ENCODE results near the gene MTX3.

The MTX3 gene

DNA sequence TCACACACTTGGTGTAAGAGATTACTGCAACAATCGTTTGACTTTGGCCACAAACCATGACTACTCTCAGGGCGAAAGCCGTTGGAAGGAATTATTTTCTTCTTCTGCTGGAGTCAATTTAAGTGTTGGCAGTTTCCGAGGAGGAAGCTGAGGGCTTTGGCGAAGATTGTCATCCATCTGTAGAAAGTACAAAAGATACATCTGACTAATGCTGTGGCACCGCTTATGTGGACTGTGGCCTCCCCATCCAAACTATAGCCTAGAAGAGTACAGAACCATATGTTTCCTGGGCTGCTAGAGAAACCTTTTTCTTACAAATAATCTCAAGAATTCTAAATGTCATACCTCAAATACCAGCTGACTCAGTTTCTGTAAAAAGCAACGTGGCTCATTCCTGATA lies 7.4 kb downstream of the MTX3 start:
- DNase-seq (ENCODE audit: low spot score) (no peak), FAIRE-seq (no peak)

DNA sequence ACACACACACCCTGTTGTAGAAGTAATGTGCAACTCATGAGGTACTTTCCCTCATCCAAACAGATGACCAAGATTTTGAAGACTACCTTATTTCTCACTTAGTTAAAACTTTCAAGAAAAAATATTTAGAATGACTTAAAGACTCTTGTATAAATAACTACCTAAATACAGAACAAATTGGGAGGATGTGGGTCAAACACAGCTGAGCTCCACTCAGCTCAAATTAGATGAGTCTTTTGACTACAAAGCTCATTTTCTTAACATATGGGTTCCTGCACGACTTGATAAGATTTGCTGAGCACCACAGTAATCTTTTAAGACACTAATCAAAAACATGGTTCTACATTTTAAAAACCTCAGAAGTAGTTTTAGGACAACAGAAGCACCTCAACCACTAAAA lies 8.9 kb downstream of the MTX3 start:
- FAIRE-seq (no peak), DNase-seq (ENCODE audit: low spot score) (no peak)

DNA sequence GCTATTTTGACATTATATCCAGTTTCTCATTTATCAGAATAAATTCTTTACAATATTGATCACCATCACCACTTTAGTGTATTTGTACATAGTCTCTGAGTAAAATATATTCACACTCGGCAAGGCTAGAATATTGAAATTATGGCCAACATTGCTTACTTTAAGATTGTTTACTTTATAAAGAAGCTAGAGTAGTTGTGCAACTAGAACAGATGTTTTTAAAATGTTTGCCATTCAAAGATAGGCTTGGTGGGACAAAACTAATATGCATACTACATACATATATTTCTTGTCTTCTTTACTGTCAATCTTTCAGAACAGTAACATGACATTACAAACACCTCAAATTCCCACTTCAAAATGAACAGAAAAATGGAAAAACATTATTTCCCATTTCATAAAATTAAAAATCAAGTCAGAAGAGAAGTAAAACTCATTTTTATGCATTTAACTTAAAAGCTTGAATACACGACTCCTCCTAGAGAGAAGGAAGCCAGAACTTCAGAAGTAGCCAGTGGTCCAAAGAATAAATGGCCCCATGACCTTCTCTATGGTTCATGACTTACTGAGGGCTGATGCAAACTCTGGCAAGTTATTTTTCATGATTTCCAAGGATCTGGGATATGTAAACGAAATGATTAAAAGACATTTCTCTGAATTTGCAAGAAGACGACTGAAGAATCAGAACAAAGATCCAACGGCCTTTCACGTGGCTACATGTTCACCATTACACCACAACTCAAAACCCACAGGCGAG lies 14.1 kb downstream of the MTX3 start:
- DNase-seq (ENCODE audit: low spot score) (no peak), FAIRE-seq (no peak)

DNA sequence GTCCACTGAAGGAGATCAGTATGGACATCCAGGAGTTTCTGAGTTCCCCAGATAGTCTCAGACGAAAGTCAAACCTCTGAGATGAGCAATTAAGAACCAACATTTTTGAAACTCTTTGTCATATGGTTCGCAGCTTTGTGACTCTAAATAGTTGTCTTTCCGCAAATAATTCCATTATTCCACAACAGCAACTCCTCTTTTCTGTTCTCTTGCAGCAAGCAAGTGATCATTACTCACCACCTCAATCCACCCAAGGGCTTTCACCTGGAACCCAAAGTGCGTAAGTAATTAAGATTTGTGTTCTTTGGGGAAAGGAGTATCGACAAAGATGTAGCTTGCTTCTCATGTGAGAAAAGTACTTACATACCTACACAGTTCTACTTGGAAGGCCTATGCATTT lies 15.6 kb downstream of the MTX3 start:
- no peak for FAIRE-seq
- no peak for DNase-seq (ENCODE audit: low spot score)

DNA sequence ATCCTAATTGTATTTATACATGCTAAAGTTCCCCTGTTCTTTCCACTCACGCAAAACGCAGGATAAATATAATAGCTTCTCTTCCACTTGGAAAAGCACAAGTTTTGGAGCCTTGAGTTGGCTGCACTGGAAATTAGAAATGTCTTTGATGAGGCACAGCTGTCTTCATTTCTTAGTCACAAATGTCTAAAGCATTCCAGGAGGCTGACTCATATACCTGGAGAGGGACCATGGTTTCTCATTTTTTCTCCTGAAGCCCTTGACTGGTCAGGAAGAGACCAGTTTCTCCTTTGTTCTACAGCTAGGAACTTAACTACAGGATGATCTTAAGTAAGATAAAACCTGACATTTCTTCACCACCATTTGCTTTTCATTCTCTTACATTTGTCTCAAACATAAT lies 16.2 kb downstream of the MTX3 start:
- FAIRE-seq (peak; percentile 26), DNase-seq (ENCODE audit: low spot score) (peak; percentile 55)

DNA sequence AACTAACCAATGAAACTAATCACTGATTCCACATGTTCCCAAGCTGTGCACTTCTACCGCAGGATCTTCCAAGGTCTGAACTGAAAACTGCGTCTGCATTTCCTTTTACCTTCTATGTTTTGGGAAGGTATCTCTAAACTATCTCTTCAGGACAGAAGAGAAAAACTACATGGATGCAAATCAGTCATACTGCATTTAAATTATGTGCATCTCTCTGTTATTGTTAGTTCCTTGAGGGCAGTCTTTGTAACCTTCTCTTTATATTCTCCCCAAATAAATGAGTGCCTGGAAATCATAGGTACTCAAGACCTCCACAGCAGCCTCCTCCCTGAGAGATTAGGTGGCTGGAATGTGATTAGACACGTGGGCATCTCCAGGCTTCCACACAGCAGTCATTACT lies 17.1 kb downstream of the MTX3 start:
- no peak for DNase-seq (ENCODE audit: low spot score)
- no peak for FAIRE-seq

DNA sequence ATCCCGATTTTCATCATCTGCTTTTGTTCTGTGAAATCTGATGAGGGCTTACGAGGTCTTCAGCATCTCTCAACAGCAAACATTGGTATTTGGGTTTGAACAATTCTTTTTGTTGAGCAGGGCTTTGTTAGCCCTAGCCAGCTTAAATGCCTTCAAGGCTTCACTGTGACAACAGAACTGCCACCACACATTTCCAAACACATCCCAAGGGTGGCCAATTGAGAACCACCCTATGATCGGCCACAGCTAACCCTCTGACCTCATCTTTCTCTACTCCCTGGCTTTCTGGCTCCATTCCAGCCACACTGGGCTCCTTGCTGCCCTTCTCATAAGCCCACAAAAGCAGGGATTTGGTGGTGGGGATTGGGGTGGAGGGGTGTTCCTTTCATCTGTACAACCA lies 17.6 kb downstream of the MTX3 start:
- FAIRE-seq = no peak
- no peak for DNase-seq (ENCODE audit: low spot score)

DNA sequence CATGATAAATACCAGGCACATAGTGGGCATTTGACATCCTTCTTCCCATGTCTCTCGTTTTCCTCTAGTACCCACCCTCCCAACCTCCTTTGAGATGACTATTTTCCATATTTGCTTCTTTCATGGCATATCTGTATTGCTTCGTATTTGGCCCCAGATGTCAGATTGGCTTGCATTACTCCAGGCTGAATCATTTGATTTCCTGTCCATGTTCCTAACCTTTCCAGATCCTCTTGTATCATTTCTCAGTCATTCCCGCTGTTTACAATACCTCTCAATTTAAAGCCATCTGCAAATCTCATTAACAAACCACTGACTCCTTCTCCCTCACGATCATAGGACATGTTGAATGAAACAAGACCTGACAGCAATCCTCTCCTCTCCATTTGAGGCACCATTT lies 19.9 kb downstream of the MTX3 start:
- DNase-seq (ENCODE audit: low spot score) (no peak), FAIRE-seq (no peak)

DNA sequence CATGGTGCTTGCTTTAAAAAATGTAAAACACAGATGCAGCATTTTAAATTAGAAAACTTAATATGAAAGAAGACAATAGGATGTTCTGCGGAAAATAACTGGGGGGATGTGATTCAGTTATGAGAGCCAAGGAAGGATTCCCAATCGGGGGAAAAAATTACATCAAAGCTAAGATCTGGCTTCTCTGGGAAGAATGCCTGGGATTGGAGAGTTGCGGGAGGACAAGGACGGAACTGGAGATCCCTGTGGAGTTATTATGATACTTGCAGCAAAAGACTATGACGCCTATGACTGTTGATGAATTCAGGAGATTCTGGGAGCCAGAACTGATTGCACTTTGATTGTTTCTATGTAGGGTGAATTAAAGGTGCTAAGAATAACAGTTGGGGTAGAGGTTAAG lies 24.6 kb downstream of the MTX3 start:
- DNase-seq (ENCODE audit: low spot score) = no peak
- no peak for FAIRE-seq

DNA sequence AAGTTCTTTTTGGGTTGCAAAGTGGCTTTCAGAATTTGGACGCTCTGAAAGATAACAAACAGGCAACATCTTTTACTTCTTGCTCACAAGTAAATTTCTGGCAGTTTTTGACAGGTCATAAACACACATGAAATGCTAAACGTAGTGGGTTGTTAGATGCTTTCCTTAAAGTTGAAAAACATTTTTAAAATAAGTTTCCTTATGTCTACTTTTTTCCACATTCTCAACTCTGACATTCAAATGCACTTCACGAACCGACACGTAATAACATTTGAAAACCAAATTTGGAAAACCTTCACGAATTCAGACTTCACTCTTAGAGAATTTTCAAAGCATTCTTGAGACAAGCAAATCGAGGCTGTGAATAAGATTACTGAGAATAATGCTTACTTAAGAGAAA lies 26.9 kb downstream of the MTX3 start:
- FAIRE-seq (no peak), DNase-seq (ENCODE audit: low spot score) (no peak)

DNA sequence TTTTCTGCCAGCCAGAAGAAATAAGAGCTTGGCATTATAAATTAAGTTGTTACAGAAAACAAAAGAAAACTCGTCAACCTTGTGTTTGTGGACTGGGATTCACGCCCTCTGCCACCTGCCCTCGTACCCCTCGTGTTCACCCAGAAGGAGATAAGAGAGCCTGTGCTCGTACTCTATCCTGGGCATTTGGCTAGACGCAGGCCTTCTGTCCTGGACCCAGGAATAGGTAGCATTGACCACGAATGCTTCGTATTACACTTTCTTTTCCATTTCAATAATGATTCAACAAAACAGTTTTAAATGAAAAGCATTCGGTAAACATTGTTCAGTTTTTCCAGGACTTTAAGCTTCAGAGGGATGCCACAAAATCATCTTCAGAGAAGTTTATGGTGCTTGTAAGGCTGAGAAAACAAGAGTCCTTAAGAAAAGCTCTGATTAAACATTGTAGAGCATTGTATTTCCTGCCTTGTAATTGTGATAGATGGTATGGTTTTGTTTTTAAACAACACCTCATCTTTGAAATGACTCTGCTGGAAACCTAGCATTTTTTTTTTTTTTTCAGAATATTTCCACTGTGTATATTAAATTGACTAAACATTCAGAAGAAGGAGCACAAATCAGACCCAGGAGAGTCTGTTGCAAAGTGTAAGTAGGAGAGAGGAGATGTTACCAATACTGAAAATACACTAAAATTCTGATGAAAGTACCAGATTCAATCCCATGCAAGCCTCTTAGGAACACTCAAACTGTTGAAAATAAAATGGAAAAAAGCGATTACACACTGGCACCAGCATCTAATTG lies 27.6 kb downstream of the MTX3 start:
- no peak for DNase-seq (ENCODE audit: low spot score)
- no peak for FAIRE-seq

DNA sequence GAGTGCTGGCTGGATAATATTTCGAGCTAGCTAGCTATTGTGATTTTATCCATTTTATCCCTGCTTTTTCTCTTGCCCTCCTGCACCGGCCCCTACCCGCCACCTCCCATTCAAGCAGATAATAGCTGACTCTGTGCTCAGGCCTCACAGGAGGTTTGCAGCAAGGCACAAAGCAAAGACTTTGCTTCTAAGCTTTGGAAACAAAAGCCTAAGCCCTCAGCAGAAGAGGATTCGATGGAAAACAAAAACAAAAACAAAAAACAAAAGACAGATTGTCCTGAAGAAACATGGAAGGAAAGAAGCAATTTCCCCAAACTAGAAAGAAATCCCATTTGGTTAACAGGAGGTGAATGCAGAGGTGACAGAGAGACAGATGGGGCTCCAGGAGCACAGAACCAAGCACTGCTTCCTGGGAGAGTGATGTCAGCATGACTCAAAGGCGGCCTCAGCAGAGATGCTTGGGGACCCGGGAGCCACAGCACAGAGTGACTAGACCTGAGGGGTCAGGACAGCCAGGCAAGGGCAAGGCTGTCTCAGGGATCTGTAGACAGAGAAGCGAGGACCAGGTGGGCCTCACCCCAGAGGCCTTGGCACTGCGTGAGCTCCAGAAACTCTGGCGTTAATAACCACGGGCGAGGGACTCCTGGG lies 28.4 kb downstream of the MTX3 start:
- peak; percentile 34 for DNase-seq (ENCODE audit: low spot score)
- FAIRE-seq = no peak

DNA sequence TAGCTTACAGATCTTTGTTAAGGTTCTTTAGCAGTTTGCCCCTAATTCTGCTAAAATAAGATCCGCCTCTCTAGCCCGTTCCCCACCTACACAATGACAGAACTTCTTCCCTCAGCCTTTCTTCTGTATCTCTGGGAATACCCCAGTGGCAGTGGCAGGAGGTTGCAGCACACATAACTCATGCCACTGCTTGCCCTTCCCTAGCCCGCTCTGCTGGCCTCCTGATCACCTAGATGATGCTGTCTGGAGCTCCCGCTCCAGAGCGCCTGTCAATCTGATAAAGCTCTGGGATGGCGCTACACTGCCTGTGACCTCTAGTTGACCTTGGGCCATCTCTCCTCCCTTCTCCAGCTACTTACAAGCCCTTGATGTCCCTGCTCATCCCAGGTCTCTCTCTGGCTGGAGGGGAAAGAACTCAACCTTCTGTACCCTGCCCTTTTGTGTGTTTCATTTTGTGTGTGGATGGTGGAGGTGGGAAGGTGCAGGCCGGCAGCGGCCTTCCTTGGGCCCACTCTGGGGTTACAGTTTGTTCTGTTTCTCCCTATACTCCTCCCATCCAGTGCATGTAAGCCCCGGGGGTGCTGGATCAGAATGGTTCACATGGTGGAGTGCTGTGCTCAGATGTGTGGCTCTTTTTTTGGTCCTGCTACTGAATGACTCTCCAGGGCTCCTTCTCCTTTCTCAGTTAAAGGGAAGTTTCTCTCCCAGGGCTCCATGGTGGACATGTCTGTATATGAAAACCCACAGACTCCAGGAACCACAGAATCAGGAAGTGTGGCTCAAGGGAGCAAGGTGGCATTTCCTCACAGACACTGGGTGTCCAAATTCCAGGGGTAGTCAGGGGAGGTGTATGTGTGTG lies 29.1 kb downstream of the MTX3 start:
- FAIRE-seq = no peak

DNA sequence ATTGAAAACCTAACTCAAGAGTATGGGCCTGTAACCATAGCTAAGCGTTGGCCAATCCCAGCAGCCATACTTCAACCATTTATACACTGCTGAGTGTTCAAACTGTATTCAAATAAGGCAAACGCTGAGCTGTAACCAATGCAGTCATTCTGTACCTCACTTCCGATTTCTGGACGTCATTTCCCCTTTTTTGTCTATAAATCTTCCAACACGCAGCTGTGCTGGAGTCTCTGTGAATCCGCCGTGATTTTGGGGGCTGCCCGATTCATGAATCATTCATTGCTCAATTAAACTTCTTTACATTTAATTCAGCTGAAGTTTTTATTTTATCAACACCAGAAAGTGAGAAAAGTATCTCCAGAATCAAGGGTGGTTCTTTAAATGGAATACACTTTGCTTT lies 31.7 kb downstream of the MTX3 start:
- DNase-seq (ENCODE audit: low spot score) (no peak), FAIRE-seq (no peak)

More for the DNA sequence above, 29.1 kb downstream of the MTX3 start:
- no peak for DNase-seq (ENCODE audit: low spot score)

DNA sequence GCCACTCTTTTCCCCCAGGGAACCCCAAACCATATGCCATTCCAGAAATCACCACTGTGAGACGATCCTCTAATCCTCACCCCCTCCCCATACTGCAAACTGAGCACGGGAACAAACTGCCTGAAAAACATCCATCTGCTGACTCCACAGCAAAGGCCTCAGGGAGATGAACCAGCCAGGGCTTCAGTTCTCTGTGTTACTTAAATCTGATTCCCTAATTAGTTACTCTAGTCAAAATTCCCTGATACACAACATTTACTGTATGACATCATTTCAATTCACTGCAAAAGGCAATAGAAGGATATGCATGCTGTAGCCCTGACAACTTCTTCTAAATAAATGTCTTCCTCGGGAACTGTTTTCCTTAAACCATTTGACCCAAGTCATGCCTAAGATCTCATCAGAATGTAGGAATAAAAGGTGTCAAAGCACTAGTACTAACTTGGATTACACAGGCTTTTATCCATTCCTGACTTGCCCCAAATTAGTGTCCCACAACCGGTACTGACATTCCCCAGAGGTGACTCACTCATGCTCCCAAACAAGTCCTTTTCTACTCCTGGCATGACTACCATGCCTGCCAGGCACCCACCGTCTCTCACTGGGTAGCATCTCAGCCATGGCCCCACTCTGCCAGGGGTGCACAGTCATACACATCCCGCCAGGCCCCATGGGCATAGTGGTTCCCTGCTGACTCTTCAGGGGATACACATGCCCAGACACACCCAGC lies 35.0 kb downstream of the MTX3 start:
- FAIRE-seq (no peak), DNase-seq (ENCODE audit: low spot score) (peak; percentile 45)

DNA sequence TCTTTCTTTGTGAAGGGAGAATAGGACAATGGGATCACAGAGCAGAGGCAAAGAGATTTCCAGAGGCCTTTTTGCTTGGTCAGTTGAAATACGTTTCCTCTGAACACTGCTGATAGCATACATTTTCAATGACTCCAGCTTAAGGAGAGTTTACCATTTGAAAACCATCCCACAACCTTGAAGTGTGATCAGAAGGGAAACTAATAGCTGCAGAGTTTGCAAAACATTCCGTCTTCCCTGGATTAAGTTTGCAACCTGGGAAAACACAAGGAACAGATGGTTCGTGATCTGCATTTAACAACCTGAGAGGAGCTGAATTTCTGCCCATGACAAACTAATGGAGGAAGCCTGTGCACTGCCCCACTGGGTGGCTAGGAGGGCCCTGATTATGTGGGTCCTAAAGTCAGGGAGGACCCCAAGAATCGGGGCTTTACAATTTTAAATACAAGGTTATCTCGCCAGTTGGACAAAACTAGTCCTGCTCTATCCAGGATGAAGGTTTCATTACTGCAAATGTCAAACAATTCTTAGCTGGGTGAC lies 35.6 kb downstream of the MTX3 start:
- FAIRE-seq (no peak), DNase-seq (ENCODE audit: low spot score) (no peak)

DNA sequence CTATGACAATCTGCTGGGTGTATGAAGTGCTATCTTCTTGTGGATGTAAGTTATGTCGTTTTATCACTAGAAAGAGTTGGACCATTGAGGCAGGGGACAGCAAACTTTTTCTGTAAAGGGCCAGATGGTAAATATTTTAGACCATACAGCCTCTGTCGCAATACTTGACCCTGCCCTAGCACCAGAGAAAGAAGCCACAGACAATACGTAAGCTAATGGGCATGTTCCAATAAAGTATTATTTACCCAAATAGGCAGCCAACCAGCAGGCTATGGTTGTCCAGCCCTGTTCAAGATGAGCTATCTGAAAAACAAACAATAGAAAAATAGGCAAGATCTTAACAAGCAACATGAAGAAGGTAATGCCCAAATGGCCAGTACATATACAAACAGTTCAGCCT lies 36.4 kb downstream of the MTX3 start:
- FAIRE-seq = no peak
- no peak for DNase-seq (ENCODE audit: low spot score)

DNA sequence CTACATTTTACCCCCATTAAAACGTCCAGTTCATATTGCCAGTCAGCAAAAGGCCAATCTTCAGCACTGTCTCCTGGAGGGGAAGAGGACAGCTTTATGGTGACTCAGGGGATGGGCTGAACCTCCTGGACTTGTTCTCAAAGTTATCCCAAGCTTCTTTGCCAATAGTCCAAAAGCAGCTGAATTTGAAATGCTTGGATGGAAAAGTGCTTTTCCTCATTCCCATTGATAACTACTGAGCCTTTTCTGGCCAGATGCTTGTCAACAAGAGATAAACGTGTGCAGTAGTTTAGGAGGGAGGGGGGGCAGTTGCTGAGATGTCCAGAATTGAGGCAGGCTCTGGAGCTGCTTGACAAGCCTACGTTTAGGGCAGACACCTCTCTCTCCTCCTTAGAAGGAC lies 43.5 kb downstream of the MTX3 start:
- DNase-seq (ENCODE audit: low spot score) (no peak), FAIRE-seq (no peak)

DNA sequence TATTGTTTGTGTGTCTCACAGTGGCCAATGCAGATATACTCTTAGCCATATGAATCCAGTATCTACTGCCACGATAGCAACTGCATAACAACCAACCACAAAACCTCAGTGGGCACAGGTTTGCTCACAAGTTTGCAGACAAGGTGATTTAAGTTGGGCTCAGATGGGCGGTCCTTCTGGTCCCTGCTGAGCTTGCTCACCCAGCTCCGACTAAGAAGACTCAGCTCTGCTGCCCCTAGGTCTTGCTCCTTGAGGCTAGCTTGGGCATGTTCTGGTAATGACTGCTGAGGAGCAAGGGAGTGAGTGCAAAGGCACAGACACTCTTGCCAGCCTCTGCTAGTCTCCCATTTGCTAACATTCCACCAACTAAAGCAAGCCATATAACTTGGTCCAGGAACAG lies 52.6 kb downstream of the MTX3 start:
- DNase-seq (ENCODE audit: low spot score) (no peak), FAIRE-seq (no peak)

DNA sequence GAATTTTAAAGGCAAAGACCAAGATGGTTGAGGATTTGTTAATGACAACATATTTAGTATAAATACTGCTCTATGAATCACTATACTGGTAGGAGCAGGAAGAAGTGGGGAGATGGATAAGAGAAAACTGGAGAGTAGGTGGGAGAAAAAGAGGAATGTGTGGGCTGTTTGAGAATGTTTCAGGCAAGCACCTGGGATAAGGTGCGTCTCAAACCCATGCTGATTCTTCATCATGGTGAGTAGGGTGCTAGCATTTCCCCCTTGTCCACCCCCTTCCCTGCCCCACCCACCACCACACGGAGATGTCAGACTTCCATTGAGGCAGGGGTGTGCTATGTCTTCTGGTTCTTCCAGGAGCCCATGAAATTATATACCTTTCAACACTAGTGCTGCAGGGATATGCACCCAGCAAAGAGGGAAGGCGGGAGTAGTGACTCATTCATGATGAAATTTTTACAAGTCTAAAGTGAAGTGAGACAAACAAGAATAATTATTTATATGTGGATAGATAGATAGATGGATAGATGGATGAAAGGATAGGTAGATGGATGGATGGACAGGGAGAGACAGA lies 54.3 kb downstream of the MTX3 start:
- FAIRE-seq (no peak), DNase-seq (ENCODE audit: low spot score) (no peak)

All from RCC 7860 (cell line).